K562 (cell line): Measurements from ENCODE around the gene AP1G1.

Experiments used
- BCLAF1 ChIP-seq, 2 experiments: fragments of 450-650 bp in 1 of 2; IDR thresholded peaks; 2 replicates each; pipeline ENCODE4 v1.6.1; 2011 to 2017; ENCODE audit warnings: low read depth in 2 of 2, antibody characterized with exemption in 1 of 2, borderline replicate concordance in 1 of 2, low read length in 1 of 2, mild to moderate bottlenecking in 1 of 2, mixed read lengths in 1 of 2; ENCODE audit not compliant: control insufficient read depth in 1 of 2
- CREB5 ChIP-seq: fragments of 250-450 bp; sonication (Bioruptor Pico); IDR thresholded peaks from 2 replicates; pipeline ENCODE4 v1.5.0; 2020; ENCODE audit warnings: mild to moderate bottlenecking
- ETV6 ChIP-seq, 3 experiments: fragments of 150-350 bp in 1 of 3; sonication (generic) in 1 of 3; formaldehyde crosslinking in 1 of 3; IDR thresholded peaks; 2 replicates each; pipeline versions ENCODE4 v1.6.1 to v1.8.0; 2014 to 2022; ENCODE audit warnings: borderline replicate concordance in 2 of 3, low read depth in 2 of 3, antibody characterized with exemption in 1 of 3, low read length in 1 of 3, mild to moderate bottlenecking in 1 of 3, missing genetic modification reagents in 1 of 3
- EZH2 ChIP-seq: IDR thresholded peaks from 2 replicates; pipeline ENCODE4 v1.6.1; 2012; ENCODE audit warnings: low read depth, mild to moderate bottlenecking, inconsistent platforms, low read length, borderline replicate concordance
- FOXA1 ChIP-seq: fragments of 450-650 bp; IDR thresholded peaks from 2 replicates; pipeline ENCODE4 v1.6.1; 2016; ENCODE audit warnings: mild to moderate bottlenecking, borderline replicate concordance
- FOXK2 ChIP-seq, 2 experiments: fragments of 450-650 bp; IDR thresholded peaks in 1 of 2; conservative IDR thresholded peaks in 1 of 2; 2 replicates each; pipeline ENCODE4 v1.6.1; 2016; ENCODE audit warnings: low read depth in 2 of 2, mild to moderate bottlenecking in 1 of 2
- JUN ChIP-seq, 2 experiments: sonication (generic) in 1 of 2; formaldehyde crosslinking in 1 of 2; IDR thresholded peaks; 2 replicates each; pipeline versions ENCODE4 v1.6.1 to v1.8.0; 2012 to 2022; ENCODE audit warnings: borderline replicate concordance in 2 of 2, mild to moderate bottlenecking in 2 of 2, improper control_type of control experiment in 1 of 2, low read depth in 1 of 2, low read length in 1 of 2, missing genetic modification reagents in 1 of 2
- MED1 ChIP-seq: sonication (generic); formaldehyde crosslinking; IDR thresholded peaks from 2 replicates; pipeline ENCODE4 v1.8.1; 2023; ENCODE audit warnings: missing genetic modification reagents, borderline replicate concordance
- PML ChIP-seq: IDR thresholded peaks from 2 replicates; pipeline ENCODE4 v1.6.1; 2012; ENCODE audit warnings: low read length, inconsistent platforms
- POLR2A ChIP-seq: fragments of 450-650 bp; conservative IDR thresholded peaks from 2 replicates; pipeline ENCODE4 v1.6.1; 2016
- SMARCB1 ChIP-seq: IDR thresholded peaks from 2 replicates; pipeline ENCODE4 v1.6.1; 2011; ENCODE audit warnings: improper control_type of control experiment, low read depth; ENCODE audit not compliant: insufficient read length
- TAF1 ChIP-seq: IDR thresholded peaks from 2 replicates; pipeline ENCODE4 v1.6.1; 2011; ENCODE audit warnings: mild to moderate bottlenecking, low read length, moderate library complexity; ENCODE audit not compliant: insufficient read depth, control insufficient read depth, severe bottlenecking; ENCODE audit errors: extremely low read depth
- TF ChIP-seq, protein P1 (sequence below): conservative IDR thresholded peaks from 2 replicates; pipeline ENCODE4 v1.6.1; 2011; ENCODE audit warnings: low read depth, mild to moderate bottlenecking, low read length; ENCODE audit not compliant: control insufficient read depth
- TF ChIP-seq, protein P2 (sequence below), 3 experiments: IDR thresholded peaks in 2 of 3; conservative IDR thresholded peaks in 1 of 3; 2 replicates each; pipeline ENCODE4 v1.5.1; 2011 to 2012; ENCODE audit warnings: low read length in 3 of 3, mild to moderate bottlenecking in 3 of 3, control low read depth in 2 of 3, improper control_type of control experiment in 1 of 3, inconsistent platforms in 1 of 3, low read depth in 1 of 3, mixed read lengths in 1 of 3, moderate library complexity in 1 of 3; ENCODE audit not compliant: insufficient read depth in 2 of 3

GRCh38 chr16:71855937-71856662 is 47.5 kb upstream of the AP1G1 start:
- TF ChIP-seq EZH2 (no peak), BCLAF1 (IDR thresholded peaks at IDR 0.05; ENCODE audit: borderline replicate concordance in 1 of 2, control insufficient read depth in 1 of 2, low read depth in 2 of 2, low read length in 1 of 2) (no peak), CREB5 (CRISPR knock-in tag) (no peak), MED1 (CRISPR knock-in tag) (no peak), POLR2A (no peak), FOXA1 (no peak), SMARCB1 (no peak), FOXK2 (conservative IDR thresholded peaks at IDR 0.05 in 1 of 2, IDR thresholded peaks at IDR 0.05 in 1 of 2; ENCODE audit: low read depth in 2 of 2) (no peak), TAF1 (no peak), ETV6 (IDR thresholded peaks at IDR 0.05; ENCODE audit: borderline replicate concordance in 1 of 2, low read depth in 2 of 2, low read length in 1 of 2) (no peak), ETV6 (CRISPR knock-in tag; IDR thresholded peaks at IDR 0.05; ENCODE audit: borderline replicate concordance) (no peak), PML (no peak), JUN (IDR thresholded peaks at IDR 0.05; ENCODE audit: borderline replicate concordance, low read depth, low read length) (no peak), JUN (CRISPR knock-in tag; IDR thresholded peaks at IDR 0.05; ENCODE audit: borderline replicate concordance) (no peak)
- TF ChIP-seq, protein P1, sequence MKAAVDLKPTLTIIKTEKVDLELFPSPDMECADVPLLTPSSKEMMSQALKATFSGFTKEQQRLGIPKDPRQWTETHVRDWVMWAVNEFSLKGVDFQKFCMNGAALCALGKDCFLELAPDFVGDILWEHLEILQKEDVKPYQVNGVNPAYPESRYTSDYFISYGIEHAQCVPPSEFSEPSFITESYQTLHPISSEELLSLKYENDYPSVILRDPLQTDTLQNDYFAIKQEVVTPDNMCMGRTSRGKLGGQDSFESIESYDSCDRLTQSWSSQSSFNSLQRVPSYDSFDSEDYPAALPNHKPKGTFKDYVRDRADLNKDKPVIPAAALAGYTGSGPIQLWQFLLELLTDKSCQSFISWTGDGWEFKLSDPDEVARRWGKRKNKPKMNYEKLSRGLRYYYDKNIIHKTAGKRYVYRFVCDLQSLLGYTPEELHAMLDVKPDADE = no peak
- TF ChIP-seq, protein P2, sequence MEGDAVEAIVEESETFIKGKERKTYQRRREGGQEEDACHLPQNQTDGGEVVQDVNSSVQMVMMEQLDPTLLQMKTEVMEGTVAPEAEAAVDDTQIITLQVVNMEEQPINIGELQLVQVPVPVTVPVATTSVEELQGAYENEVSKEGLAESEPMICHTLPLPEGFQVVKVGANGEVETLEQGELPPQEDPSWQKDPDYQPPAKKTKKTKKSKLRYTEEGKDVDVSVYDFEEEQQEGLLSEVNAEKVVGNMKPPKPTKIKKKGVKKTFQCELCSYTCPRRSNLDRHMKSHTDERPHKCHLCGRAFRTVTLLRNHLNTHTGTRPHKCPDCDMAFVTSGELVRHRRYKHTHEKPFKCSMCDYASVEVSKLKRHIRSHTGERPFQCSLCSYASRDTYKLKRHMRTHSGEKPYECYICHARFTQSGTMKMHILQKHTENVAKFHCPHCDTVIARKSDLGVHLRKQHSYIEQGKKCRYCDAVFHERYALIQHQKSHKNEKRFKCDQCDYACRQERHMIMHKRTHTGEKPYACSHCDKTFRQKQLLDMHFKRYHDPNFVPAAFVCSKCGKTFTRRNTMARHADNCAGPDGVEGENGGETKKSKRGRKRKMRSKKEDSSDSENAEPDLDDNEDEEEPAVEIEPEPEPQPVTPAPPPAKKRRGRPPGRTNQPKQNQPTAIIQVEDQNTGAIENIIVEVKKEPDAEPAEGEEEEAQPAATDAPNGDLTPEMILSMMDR (IDR thresholded peaks at IDR 0.05 in 2 of 3, conservative IDR thresholded peaks at IDR 0.05 in 1 of 3; ENCODE audit: insufficient read depth in 2 of 3, low read depth in 1 of 3, low read length in 3 of 3) = no peak
